DND-41 (cell line): Measurements from ENCODE around the gene GGA2.

Source experiments
- ATAC-seq: fragments of 200-7000 bp; cut with Tn5 transposase; 3 replicates; pipeline ENCODE4 v1.9.1; 2021; ENCODE audit warnings: low read depth; ENCODE audit not compliant: insufficient read depth
- DNase-seq: peaks from one replicate; pipeline ENCODE4 v3.0.0-alpha.2; 2020
- H2AFZ ChIP-seq: 2 replicates; pipeline ENCODE4 v1.6.0; 2012; ENCODE audit warnings: low read depth, low read length
- H3K27ac ChIP-seq: 2 replicates; pipeline ENCODE4 v1.5.1; 2012; ENCODE audit warnings: low read length, inconsistent platforms
- H3K27me3 ChIP-seq: fragments of 200-600 bp; sonication (generic); 2 replicates; pipeline ENCODE4 v1.6.0; 2012; ENCODE audit warnings: low read length, mild to moderate bottlenecking, inconsistent platforms; ENCODE audit not compliant: insufficient read depth, poor library complexity
- H3K36me3 ChIP-seq: 2 replicates; pipeline ENCODE4 v1.5.1; 2012; ENCODE audit warnings: low read length, inconsistent platforms; ENCODE audit not compliant: insufficient read depth
- H3K4me1 ChIP-seq: 2 replicates; pipeline ENCODE4 v1.5.1; 2012; ENCODE audit warnings: mild to moderate bottlenecking, low read length; ENCODE audit not compliant: insufficient read depth
- H3K4me2 ChIP-seq: 2 replicates; pipeline ENCODE4 v1.6.0; 2012; ENCODE audit warnings: mild to moderate bottlenecking, moderate library complexity, low read length, inconsistent platforms; ENCODE audit not compliant: insufficient read depth
- H3K4me3 ChIP-seq, 2 experiments: fragments of 200-600 bp in 1 of 2; shearing (Covaris generic) in 1 of 2; 2 replicates each; pipeline ENCODE4 v1.5.1; 2012 to 2016; ENCODE audit warnings: inconsistent platforms in 2 of 2, low read length in 2 of 2, mild to moderate bottlenecking in 2 of 2, low read depth in 1 of 2, moderate library complexity in 1 of 2
- H3K79me2 ChIP-seq: 2 replicates; pipeline ENCODE4 v1.6.0; 2012; ENCODE audit warnings: low read length, inconsistent platforms; ENCODE audit not compliant: insufficient read depth
- H3K9ac ChIP-seq: 2 replicates; pipeline ENCODE4 v1.6.0; 2012; ENCODE audit warnings: low read depth, mild to moderate bottlenecking, inconsistent platforms, low read length, moderate library complexity
- H3K9me3 ChIP-seq: 2 replicates; pipeline ENCODE4 v1.5.1; 2012; ENCODE audit warnings: low read length, moderate library complexity, mild to moderate bottlenecking, inconsistent platforms; ENCODE audit not compliant: insufficient read depth, severe bottlenecking
- H4K20me1 ChIP-seq: 2 replicates; pipeline ENCODE4 v1.6.0; 2012; ENCODE audit warnings: low read length; ENCODE audit not compliant: insufficient read depth
- CTCF ChIP-seq: IDR thresholded peaks from 2 replicates; pipeline ENCODE4 v1.5.1; 2012; ENCODE audit warnings: borderline replicate concordance, low read length, moderate library complexity, mild to moderate bottlenecking; ENCODE audit not compliant: poor library complexity, severe bottlenecking; ENCODE audit errors: extremely low read depth
- EZH2 ChIP-seq: IDR thresholded peaks from 3 replicates; pipeline ENCODE4 v1.6.1; 2012; ENCODE audit warnings: borderline replicate concordance, low read depth, mild to moderate bottlenecking, moderate library complexity, low read length, inconsistent platforms; ENCODE audit not compliant: severe bottlenecking

The GGA2 gene

GRCh38 chr16:23500212-23500861, 10.0 kb downstream of the GGA2 start:
- H3K9ac ChIP-seq, result no peak overlapping the region
- H2AFZ ChIP-seq, result no peak overlapping the region
- DNase-seq (no peak), ATAC-seq (no peak)
- H3K4me2 ChIP-seq, result no peak overlapping the region
- no peaks in the 10 kb centered on the region for H3K4me1 ChIP-seq
- TF ChIP-seq CTCF, result no peak
- no peak for TF ChIP-seq EZH2
- H3K27ac ChIP-seq, result no peak overlapping the region
- H4K20me1 ChIP-seq, result no peaks in the 10 kb centered on the region
- H3K4me3 ChIP-seq, result no peak overlapping the region
- no peaks in the 10 kb centered on the region for H3K79me2 ChIP-seq
- H3K27me3 ChIP-seq, result no peaks in the 10 kb centered on the region
- H3K9me3 ChIP-seq, result no peaks in the 10 kb centered on the region
- H3K36me3 ChIP-seq, result no peaks in the 10 kb centered on the region

GRCh38 chr16:23499801-23500200, 10.5 kb downstream of the GGA2 start:
- DNase-seq (no peak), ATAC-seq (no peak)
- no peak overlapping the region for H3K9ac ChIP-seq
- no peaks in the 10 kb centered on the region for H3K9me3 ChIP-seq
- no peaks in the 10 kb centered on the region for H3K79me2 ChIP-seq
- no peak overlapping the region for H3K4me3 ChIP-seq
- H3K27me3 ChIP-seq, result no peaks in the 10 kb centered on the region
- no peak overlapping the region for H3K27ac ChIP-seq
- H3K36me3 ChIP-seq, result no peaks in the 10 kb centered on the region
- TF ChIP-seq EZH2, result no peak
- no peak for TF ChIP-seq CTCF
- H4K20me1 ChIP-seq, result no peaks in the 10 kb centered on the region
- H3K4me2 ChIP-seq, result no peak overlapping the region
- H3K4me1 ChIP-seq, result no peaks in the 10 kb centered on the region
- no peak overlapping the region for H2AFZ ChIP-seq

GRCh38 chr16:23498863-23499262, 11.4 kb downstream of the GGA2 start:
- no peak for ATAC-seq
- Histone ChIP-seq H3K27me3 (no peaks in the 10 kb centered on the region), H4K20me1 (no peaks in the 10 kb centered on the region), H3K4me2 (no peak overlapping the region), H3K9me3 (no peaks in the 10 kb centered on the region), H3K27ac (no peak overlapping the region), H3K4me1 (no peaks in the 10 kb centered on the region), H3K79me2 (no peaks in the 10 kb centered on the region), H3K9ac (no peak overlapping the region), H3K4me3 (no peak overlapping the region), H2AFZ (no peak overlapping the region), H3K36me3 (no peaks in the 10 kb centered on the region)
- no peak for TF ChIP-seq EZH2
- TF ChIP-seq CTCF, result no peak
- no peak for DNase-seq

GRCh38 chr16:23497543-23497868, 12.8 kb downstream of the GGA2 start:
- Histone ChIP-seq H3K27ac (no peak overlapping the region), H4K20me1 (no peaks in the 10 kb centered on the region)
- no peak for ATAC-seq

More at GRCh38 chr16:23497543-23497868, 12.8 kb downstream of the GGA2 start:
- Histone ChIP-seq H2AFZ (no peak overlapping the region), H3K4me2 (no peak overlapping the region), H3K4me1 (no peaks in the 10 kb centered on the region), H3K9ac (no peak overlapping the region), H3K27me3 (no peaks in the 10 kb centered on the region), H3K4me3 (no peak overlapping the region), H3K36me3 (no peaks in the 10 kb centered on the region), H3K79me2 (no peaks in the 10 kb centered on the region), H3K9me3 (no peaks in the 10 kb centered on the region)
- no peak for DNase-seq
- TF ChIP-seq CTCF (no peak), EZH2 (no peak)
